ENCODE measurements around the gene TGM2.

TGM2 gene

DNA sequence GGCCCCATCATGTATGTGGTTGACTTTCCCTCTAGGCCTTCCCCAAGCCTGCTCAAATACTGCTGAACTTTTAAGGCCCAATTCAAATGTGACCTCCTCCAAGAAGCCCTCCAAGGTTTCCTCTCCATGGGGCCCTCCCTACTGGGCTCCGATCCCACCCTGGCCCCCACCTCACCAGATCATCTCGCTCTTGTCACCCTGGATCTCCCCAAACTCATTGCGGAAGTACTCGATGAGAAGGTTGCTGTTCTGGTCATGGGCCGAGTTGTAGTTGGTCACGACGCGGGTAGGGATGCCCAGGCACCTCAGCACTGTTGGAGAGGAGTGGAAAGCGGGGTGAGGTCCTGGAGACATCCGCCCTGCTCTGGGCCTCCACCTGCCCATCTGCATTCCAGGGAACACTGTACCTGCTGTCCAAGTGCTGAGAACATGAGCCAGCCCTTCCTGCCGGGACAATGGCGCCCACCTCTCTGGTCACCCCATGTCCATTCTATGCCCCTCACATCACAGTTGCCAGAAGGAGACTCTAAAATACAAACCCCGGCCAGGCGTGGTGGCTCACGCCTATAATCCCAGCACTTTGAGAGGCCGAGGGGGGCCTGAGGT lies 23.1 kb downstream of the TGM2 start:
- no peak for DNase-seq

DNA sequence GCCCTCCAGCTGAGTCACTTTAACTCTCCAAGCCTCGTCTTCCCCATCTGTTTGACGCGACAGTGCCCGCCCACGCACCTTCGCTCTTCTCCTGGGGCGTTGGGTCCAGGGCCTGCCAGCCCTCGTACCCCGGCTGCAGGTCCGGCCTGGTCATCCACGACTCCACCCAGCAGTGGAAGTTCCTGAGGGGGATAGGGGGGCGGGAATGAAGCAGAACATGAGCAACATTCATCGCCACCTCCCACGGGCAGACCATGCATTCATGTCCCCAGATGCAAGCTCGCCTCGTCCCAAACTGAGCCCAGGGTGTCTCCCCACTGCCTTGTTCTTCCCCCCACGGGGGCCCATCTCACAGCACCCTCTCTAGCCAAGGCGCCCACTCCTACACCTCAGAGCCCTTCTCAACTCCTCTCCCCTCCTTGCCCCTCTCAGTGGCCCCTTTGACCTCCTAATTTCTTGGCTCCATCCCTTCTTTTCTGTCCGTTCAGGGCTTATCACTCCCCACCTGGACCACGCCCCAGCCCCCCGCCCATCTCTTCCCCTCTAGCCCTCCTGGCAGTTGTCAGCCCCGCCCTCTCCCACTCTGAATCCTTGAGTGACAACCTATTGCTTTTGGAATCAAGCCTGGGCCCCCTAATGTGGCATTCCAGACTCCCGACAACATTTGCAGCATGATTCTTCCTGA lies 23.7 kb downstream of the TGM2 start:
- no peak for DNase-seq

- no peak for DNase-seq
Observed at GRCh38 chr20:38139977-38140753, 24.9 kb downstream of the TGM2 start.

DNA sequence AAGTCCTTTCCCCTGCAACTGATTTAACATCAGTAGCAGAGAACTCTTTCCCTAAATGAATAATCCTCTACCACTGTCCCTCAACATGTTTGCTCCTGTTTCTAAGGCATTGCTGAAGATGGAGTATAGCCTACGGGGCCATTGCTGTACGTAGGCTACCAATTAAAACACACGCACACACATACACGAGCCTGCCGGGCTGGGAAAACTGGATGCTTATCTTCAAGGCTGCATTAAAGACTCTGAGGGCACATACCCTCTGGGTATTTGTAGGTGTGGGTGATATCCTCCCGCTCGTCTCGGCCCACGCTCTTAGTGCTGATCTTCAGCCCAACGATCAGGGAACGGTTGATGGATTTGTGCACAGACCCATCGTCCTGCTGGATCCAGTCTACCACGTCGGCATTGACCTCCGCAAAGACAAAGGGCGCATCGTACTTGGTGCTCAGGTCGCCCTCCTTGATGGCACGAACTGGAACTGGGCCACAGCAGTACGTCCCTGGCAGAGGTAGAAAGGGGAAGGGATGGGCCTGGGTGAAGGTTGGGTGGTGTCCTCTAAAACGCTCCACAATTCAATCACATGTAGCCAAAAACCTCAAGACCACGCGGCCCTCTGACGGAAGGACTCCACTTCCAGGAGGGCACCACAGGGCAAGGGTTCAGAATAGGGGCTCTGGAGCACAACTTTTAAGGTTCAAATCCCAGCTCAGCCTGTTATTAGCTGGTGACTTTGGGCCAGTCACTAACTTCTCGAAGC lies 25.7 kb downstream of the TGM2 start:
- no peak for DNase-seq

DNA sequence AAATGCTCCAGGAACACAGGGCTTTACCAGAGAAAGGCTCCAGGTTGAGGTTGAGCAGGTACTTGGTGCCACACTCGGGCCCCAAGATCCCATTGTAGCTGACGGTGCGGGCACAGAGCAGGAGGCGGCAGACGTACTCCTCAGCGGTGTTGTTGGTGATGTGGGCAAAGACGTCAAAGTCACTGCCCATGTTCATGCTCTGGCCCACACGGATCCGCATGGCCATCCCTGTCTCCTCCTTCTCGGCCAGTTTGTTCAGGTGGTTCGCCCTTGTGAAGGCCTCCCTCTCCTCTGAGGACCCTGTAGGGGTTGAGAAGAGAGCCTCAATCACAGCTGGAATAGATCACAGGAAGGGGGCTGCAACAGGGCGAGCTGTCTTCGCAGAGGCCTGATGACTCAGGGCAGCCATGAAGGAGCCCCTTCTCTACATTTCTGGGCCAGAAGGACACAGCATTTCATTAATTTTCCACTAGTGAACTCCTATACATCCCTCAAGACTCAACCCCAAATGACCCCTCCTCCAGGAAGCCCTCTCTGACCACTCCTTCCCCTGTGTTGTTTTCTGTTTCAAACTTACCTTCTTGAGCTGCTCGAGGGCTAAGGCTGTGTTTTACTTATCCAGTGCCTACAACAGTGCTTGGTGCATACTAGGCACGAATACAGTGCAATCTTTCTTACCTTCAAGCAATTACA lies 26.8 kb downstream of the TGM2 start:
- DNase-seq = no peak

GRCh38 chr20:38137441-38138037 lies 27.5 kb downstream of the TGM2 start:
- no peak for DNase-seq

- DNase-seq = no peak
Observed at GRCh38 chr20:38136421-38137245, 28.4 kb downstream of the TGM2 start.

- no peak for DNase-seq
Observed at GRCh38 chr20:38135651-38136420, 29.2 kb downstream of the TGM2 start.

- DNase-seq = no peak
Observed at GRCh38 chr20:38135271-38135650, 29.8 kb downstream of the TGM2 start.

GRCh38 chr20:38134427-38135270 lies 30.4 kb downstream of the TGM2 start:
- DNase-seq = no peak

DNA sequence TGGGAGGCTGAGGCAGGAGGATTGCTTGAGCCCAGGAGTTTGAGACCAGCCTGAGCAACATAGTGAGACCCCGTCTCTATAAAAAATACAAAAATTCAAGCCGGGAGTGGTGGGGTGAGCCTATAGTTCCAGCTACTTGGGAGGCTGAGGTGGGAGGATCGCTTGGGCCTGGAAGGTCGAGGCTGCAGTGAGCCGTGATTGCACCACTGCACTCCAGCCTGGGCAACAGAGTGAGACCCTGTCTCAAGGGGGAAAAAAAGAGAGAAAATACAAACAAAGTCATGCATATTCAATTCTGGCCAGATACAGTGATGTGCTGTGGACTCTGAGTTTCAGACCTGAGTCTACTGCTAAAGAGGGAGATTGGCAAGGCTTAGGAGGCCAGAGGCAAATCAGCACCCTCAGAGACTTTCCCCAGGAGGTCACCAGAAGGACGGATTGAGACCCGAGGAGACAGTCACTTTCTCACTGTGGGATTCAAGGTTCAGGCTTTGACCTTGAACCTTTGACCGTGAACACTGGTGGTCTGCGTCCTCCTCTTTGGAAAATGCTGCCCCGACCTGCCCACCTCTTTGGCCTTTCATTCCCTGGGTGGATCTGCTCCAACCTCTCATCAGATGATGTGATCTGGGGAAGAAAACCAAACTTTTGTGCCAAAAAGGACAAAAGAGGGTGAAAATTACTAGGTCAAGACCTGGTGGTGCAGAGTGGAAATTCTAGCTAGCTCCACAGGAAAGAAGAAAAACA lies 31.2 kb downstream of the TGM2 start:
- no peak for DNase-seq

GRCh38 chr20:38132910-38133501 lies 32.1 kb downstream of the TGM2 start:
- no peak for DNase-seq

- no peak for DNase-seq
Observed at GRCh38 chr20:38132156-38132909, 32.7 kb downstream of the TGM2 start.

DNA sequence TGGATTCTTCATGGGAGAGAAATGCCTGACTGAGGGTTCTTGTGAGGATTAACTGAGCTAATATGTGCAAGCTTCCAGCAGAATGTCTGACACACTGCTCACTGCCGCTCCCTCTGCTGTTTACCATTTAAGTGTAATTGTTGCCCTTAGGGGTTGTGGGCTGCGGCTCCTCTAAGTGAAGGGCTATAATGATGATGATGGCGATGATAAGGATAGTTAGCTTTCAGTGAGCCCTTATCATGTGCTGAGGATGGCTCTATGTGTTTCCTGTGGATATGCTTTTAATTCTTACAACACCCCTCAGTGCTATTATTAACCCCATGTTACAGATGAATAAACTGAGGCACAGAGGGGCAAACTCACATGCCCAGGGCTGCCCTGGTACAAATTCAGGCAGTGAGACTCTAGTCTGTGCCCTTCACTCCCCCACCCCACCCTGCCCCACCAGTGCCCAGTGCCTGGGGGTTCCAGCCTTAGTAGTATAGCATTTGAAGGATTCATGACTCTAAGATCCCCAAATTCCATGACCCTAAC lies 33.4 kb downstream of the TGM2 start:
- DNase-seq = no peak

GRCh38 chr20:38130687-38131587 lies 34.1 kb downstream of the TGM2 start:
- no peak for DNase-seq

DNA sequence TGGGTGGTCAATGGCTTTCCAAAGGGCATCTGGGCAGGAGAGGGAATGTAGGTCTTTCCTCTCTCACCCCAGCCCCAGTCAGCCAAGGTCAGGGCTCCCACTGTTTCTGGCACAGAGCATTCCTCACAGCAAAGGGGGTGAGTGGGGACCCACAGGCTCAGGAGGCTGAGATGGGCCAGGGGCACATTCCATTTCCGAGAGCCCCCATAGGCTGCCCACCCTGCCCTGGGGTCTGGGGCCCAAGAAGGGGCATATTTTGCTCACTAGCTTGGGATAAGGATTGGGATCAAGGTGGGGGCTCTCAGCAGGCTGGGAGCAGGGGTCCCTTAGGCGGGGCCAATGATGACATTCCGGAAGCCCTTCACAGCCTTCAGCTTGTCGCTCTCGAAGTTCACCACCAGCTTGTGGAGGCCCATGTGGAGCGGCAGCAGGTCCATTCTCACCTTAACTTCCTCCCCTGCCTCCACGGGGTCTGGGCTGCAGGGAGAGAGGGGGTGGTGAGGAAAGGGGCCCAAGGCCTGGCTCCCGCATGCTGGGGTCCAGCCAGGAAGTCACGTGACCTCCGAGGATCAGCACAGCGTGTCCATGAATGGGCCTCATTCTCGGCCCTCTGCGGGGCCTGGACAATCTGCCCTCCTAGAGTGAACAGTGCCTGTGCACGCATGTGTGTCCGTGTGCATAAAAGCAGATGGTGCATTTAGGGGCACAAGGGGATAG lies 35.0 kb downstream of the TGM2 start:
- DNase-seq = no peak
